HCT116 (cell line): ENCODE results near the gene PAX5. TPM values are rescaled to one million over a fixed set of nuclear protein-coding genes. Genes with fewer than 3 reads are reported as not detected.

ENCODE experiments used
- ATAC-seq: fragments of 200-7000 bp; cut with Tn5 transposase; 2 replicates; pipeline ENCODE4 v1.9.1; 2020; ENCODE audit warnings: mild to moderate bottlenecking, moderate library complexity
- BruUV-seq: library from RNA; stranded (reverse); fragments of 400-500 nt; replicated peaks from 2 replicates; lab custom pipeline; 2021; lab: Mats Ljungman, UMichigan
- CTCF ChIA-PET: fragments of 300-600 bp; sonication (Branson Sonifier 250); formaldehyde crosslinking; loops from one replicate; lab custom pipeline; 2021; ENCODE audit warnings: antibody characterized with exemption; lab: Charles Lee
- POLR2A ChIA-PET: fragments of 300-600, 350-600 bp; sonication (Branson Sonifier 250); formaldehyde crosslinking; loops from one replicate; lab custom pipeline; 2021; ENCODE audit warnings: antibody characterized with exemption; lab: Charles Lee
- RAD21 ChIA-PET, 2 experiments: fragments of 300-600 bp; sonication (Branson Sonifier 250); formaldehyde crosslinking; loops; one replicate each; lab custom pipeline; 2023; ENCODE audit warnings: low total read pairs in 2 of 2; ENCODE audit not compliant: uncharacterized antibody in 2 of 2, unreplicated experiment in 2 of 2, low non-redundant PET in 1 of 2; lab: Charles Lee
- DNase-seq: peaks from one replicate; pipeline ENCODE4 v3.0.0-alpha.2; 2010; ENCODE audit warnings: low read depth, low spot score
- H2AFZ ChIP-seq: fragments of 200-600 bp; shearing (Covaris generic), sonication (generic); 2 replicates; pipeline ENCODE4 v1.6.1; 2017; ENCODE audit warnings: low read depth, mixed run types, mixed read lengths, antibody characterized with exemption, low read length; ENCODE audit not compliant: poor library complexity, severe bottlenecking
- H3K27ac ChIP-seq: 2 replicates; pipeline ENCODE4 v1.5.1; 2012; ENCODE audit warnings: low read depth, low read length
- H3K27me3 ChIP-seq: fragments of 200-600 bp; sonication (generic); 2 replicates; pipeline ENCODE4 v1.6.1; 2016; ENCODE audit warnings: mixed run types, low read length, mixed read lengths; ENCODE audit not compliant: insufficient read depth
- H3K36me3 ChIP-seq, 2 experiments: fragments of 200-500 bp in 1 of 2; fragments of 200-600 bp in 1 of 2; sonication (Bioruptor generic) in 1 of 2; sonication (generic) in 1 of 2; 2 replicates each; pipeline versions ENCODE4 v1.5.1 to v1.6.1; 2014 to 2016; ENCODE audit warnings: low read length in 2 of 2, inconsistent platforms in 1 of 2, mixed read lengths in 1 of 2, mixed run types in 1 of 2; ENCODE audit not compliant: insufficient read depth in 2 of 2, control insufficient read depth in 1 of 2
- H3K4me1 ChIP-seq, 2 experiments: fragments of 200-600 bp in 1 of 2; sonication (generic) in 1 of 2; 2 replicates each; pipeline versions ENCODE4 v1.5.1 to v1.6.1; 2012 to 2017; ENCODE audit warnings: low read length in 2 of 2, inconsistent platforms in 1 of 2, mild to moderate bottlenecking in 1 of 2, mixed read lengths in 1 of 2, mixed run types in 1 of 2, moderate library complexity in 1 of 2; ENCODE audit not compliant: insufficient read depth in 2 of 2, control insufficient read depth in 1 of 2
- H3K4me2 ChIP-seq: fragments of 200-600 bp; sonication (generic); 2 replicates; pipeline ENCODE4 v1.6.1; 2017; ENCODE audit warnings: mixed run types, low read length, mixed read lengths
- H3K4me3 ChIP-seq, 2 experiments: fragments of 200-600 bp in 1 of 2; sonication (generic) in 1 of 2; replicated peaks in 1 of 2; 2 replicates each; pipeline ENCODE4 v1.5.1; 2011 to 2016; ENCODE audit warnings: low read length in 2 of 2, control low read depth in 1 of 2, low read depth in 1 of 2, mild to moderate bottlenecking in 1 of 2, mixed read lengths in 1 of 2, mixed run types in 1 of 2
- H3K79me2 ChIP-seq: fragments of 200-600 bp; sonication (generic); 2 replicates; pipeline ENCODE4 v1.6.1; 2017; ENCODE audit warnings: mild to moderate bottlenecking, mixed run types, low read length, moderate library complexity, mixed read lengths; ENCODE audit not compliant: insufficient read depth
- H3K9ac ChIP-seq: fragments of 200-600 bp; sonication (generic); 2 replicates; pipeline ENCODE4 v1.6.1; 2016; ENCODE audit warnings: low read length, mixed read lengths
- H3K9me2 ChIP-seq: fragments of 200-600 bp; sonication (generic), shearing (Covaris generic); 2 replicates; pipeline ENCODE4 v1.6.1; 2017; ENCODE audit warnings: mixed run types, mild to moderate bottlenecking, moderate library complexity; ENCODE audit not compliant: insufficient read depth
- H3K9me3 ChIP-seq, 2 experiments: fragments of 200-500 bp in 1 of 2; fragments of 200-600 bp in 1 of 2; sonication (Bioruptor generic) in 1 of 2; sonication (generic) in 1 of 2; 2 replicates each; pipeline ENCODE4 v1.6.1; 2014 to 2017; ENCODE audit warnings: low read length in 2 of 2, mixed read lengths in 2 of 2, inconsistent platforms in 1 of 2, low read depth in 1 of 2, mild to moderate bottlenecking in 1 of 2, mixed run types in 1 of 2, moderate library complexity in 1 of 2; ENCODE audit not compliant: control insufficient read depth in 1 of 2, insufficient read depth in 1 of 2
- H4K20me1 ChIP-seq: fragments of 200-600 bp; sonication (generic), shearing (Covaris generic); 2 replicates; pipeline ENCODE4 v1.6.1; 2017; ENCODE audit warnings: mixed run types, mild to moderate bottlenecking, moderate library complexity; ENCODE audit not compliant: insufficient read depth
- CEBPB ChIP-seq: IDR thresholded peaks from 2 replicates; pipeline ENCODE4 v1.6.1; 2012; ENCODE audit warnings: low read depth
- JUND ChIP-seq: IDR thresholded peaks from 2 replicates; pipeline ENCODE4 v1.6.1; 2012
- MAX ChIP-seq: IDR thresholded peaks from 2 replicates; pipeline ENCODE4 v1.6.1; 2012
- SIN3A ChIP-seq: IDR thresholded peaks from 2 replicates; pipeline ENCODE4 v1.6.1; 2012; ENCODE audit warnings: low read depth
- TCF7L2 ChIP-seq: IDR thresholded peaks from 2 replicates; pipeline ENCODE4 v1.7.0; 2011; ENCODE audit warnings: borderline replicate concordance, inconsistent platforms; ENCODE audit not compliant: insufficient read depth, insufficient read length; ENCODE audit errors: extremely low read depth
- ZBTB33 ChIP-seq: IDR thresholded peaks from 2 replicates; pipeline ENCODE4 v1.6.1; 2011; ENCODE audit warnings: mild to moderate bottlenecking, low read length, moderate library complexity; ENCODE audit not compliant: insufficient replicate concordance; ENCODE audit errors: extremely low read depth
- ZFX ChIP-seq: fragments of 450-650 bp; IDR thresholded peaks from 2 replicates; pipeline ENCODE4 v1.6.1; 2017
- intact Hi-C: fragments of 100-400 bp; cut with micrococcal nuclease; formaldehyde crosslinking; loops from 2 replicates; pipeline ENCODE4 v1.10.0; 2022
- total RNA-seq: library from RNA; stranded (reverse); gene quantifications from one replicate; pipeline ENCODE4 v1.2.1, GENCODE V29; 2021; ENCODE audit not compliant: unreplicated experiment

Gene PAX5
- total RNA-seq, 1 experiment from 2014 or later: 0.17 TPM

- Histone ChIP-seq H3K9ac (no peak overlapping the region), H3K36me3 (no peaks in the 10 kb centered on the region), H3K9me3 (no peaks in the 10 kb centered on the region), H3K4me1 (no peaks in the 10 kb centered on the region), H3K79me2 (no peaks in the 10 kb centered on the region), H3K27ac (no peak overlapping the region), H3K9me2 (no peaks in the 10 kb centered on the region), H3K4me3 (no peak overlapping the region), H3K27me3 (peaks cover 36% of the 10 kb centered on the region), H3K4me2 (no peak overlapping the region), H2AFZ (no peak overlapping the region), H4K20me1 (no peaks in the 10 kb centered on the region)
- ChIA-PET POLR2A (no interaction called here), CTCF (interaction anchor here (1.7 kb wide), 1 partner anchor 8 kb away, joined by 4 read pairs; no protein-coding TSS in a partner anchor), RAD21 (no interaction called here)
- intact Hi-C loops: no loop called here
- no peak for TF ChIP-seq TCF7L2
- no peak for TF ChIP-seq ZFX
- no peak for TF ChIP-seq SIN3A
- TF ChIP-seq JUND: no peak
- no peak for TF ChIP-seq ZBTB33
- TF ChIP-seq CEBPB: no peak
- no peak for TF ChIP-seq MAX
- no peak for ATAC-seq
- no TSS peak for BruUV-seq
- no peak for DNase-seq
Observed at GRCh38 chr9:36912620-36913019, 121.4 kb downstream of the PAX5 start.
